ENCODE data around the gene RUFY1. TPM values are rescaled to one million over a fixed set of nuclear protein-coding genes. Genes with fewer than 3 reads are reported as not detected.

RUFY1 gene
- total RNA-seq, 1 experiment from 2014 or later = 34.0 TPM

- TF ChIP-seq, protein P1, sequence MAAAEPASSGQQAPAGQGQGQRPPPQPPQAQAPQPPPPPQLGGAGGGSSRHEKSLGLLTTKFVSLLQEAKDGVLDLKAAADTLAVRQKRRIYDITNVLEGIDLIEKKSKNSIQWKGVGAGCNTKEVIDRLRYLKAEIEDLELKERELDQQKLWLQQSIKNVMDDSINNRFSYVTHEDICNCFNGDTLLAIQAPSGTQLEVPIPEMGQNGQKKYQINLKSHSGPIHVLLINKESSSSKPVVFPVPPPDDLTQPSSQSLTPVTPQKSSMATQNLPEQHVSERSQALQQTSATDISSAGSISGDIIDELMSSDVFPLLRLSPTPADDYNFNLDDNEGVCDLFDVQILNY (CRISPR knock-in tag; IDR thresholded peaks at IDR 0.05) = no peak
- TF ChIP-seq, protein P2, sequence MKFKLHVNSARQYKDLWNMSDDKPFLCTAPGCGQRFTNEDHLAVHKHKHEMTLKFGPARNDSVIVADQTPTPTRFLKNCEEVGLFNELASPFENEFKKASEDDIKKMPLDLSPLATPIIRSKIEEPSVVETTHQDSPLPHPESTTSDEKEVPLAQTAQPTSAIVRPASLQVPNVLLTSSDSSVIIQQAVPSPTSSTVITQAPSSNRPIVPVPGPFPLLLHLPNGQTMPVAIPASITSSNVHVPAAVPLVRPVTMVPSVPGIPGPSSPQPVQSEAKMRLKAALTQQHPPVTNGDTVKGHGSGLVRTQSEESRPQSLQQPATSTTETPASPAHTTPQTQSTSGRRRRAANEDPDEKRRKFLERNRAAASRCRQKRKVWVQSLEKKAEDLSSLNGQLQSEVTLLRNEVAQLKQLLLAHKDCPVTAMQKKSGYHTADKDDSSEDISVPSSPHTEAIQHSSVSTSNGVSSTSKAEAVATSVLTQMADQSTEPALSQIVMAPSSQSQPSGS (CRISPR knock-in tag; IDR thresholded peaks at IDR 0.05; ENCODE audit: borderline replicate concordance, low read depth) = no peak
- TF ChIP-seq ARID4B (CRISPR knock-in tag; IDR thresholded peaks at IDR 0.05; ENCODE audit: borderline replicate concordance) (0 out of 2 replicates have a peak, but pooled peaks have one; percentile 33), MXD4 (CRISPR knock-in tag; IDR thresholded peaks at IDR 0.05; ENCODE audit: borderline replicate concordance) (no peak), GRHL2 (CRISPR knock-in tag; IDR thresholded peaks at IDR 0.05; ENCODE audit: insufficient replicate concordance, severe bottlenecking) (no peak)
- TF ChIP-seq, protein P3, sequence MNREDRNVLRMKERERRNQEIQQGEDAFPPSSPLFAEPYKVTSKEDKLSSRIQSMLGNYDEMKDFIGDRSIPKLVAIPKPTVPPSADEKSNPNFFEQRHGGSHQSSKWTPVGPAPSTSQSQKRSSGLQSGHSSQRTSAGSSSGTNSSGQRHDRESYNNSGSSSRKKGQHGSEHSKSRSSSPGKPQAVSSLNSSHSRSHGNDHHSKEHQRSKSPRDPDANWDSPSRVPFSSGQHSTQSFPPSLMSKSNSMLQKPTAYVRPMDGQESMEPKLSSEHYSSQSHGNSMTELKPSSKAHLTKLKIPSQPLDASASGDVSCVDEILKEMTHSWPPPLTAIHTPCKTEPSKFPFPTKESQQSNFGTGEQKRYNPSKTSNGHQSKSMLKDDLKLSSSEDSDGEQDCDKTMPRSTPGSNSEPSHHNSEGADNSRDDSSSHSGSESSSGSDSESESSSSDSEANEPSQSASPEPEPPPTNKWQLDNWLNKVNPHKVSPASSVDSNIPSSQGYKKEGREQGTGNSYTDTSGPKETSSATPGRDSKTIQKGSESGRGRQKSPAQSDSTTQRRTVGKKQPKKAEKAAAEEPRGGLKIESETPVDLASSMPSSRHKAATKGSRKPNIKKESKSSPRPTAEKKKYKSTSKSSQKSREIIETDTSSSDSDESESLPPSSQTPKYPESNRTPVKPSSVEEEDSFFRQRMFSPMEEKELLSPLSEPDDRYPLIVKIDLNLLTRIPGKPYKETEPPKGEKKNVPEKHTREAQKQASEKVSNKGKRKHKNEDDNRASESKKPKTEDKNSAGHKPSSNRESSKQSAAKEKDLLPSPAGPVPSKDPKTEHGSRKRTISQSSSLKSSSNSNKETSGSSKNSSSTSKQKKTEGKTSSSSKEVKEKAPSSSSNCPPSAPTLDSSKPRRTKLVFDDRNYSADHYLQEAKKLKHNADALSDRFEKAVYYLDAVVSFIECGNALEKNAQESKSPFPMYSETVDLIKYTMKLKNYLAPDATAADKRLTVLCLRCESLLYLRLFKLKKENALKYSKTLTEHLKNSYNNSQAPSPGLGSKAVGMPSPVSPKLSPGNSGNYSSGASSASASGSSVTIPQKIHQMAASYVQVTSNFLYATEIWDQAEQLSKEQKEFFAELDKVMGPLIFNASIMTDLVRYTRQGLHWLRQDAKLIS (CRISPR knock-in tag; IDR thresholded peaks at IDR 0.05; ENCODE audit: borderline replicate concordance) = no peak; the same call in 1 of the 2 replicates
Measured at GRCh38 chr5:179623906-179624741, 73.8 kb downstream of the RUFY1 start (continued).

- peak; percentile 10 for DNase-seq (ENCODE audit: low spot score)
- peak overlapping the region; percentile 96 for H3K4me3 Mint-ChIP-seq
- H3K27me3 Mint-ChIP-seq (ENCODE audit: low read depth) = no peaks in the 10 kb centered on the region
- peaks cover 34% of the 10 kb centered on the region for H3K36me3 Mint-ChIP-seq
- no peaks in the 10 kb centered on the region for H3K9me3 Mint-ChIP-seq
- ChIA-PET CTCF (interaction anchor here (0.5 to 3.4 kb wide), 3 partner anchors 34 to 46 kb away, joined by 3 to 37 read pairs (median 4); no protein-coding TSS in a partner anchor), POLR2A (interaction anchor here (2.2 kb wide), 1 partner anchor 66 kb away, joined by 19 read pairs; no protein-coding TSS in a partner anchor)
- peaks cover 34% of the 10 kb centered on the region for H3K4me1 Mint-ChIP-seq
- H3K27ac Mint-ChIP-seq = peak overlapping the region; percentile 99
- no peak for ATAC-seq
- TF ChIP-seq ZNF423 (CRISPR knock-in tag; IDR thresholded peaks at IDR 0.05) = no peak
- TF ChIP-seq CREM (CRISPR knock-in tag; IDR thresholded peaks at IDR 0.05) = no peak
- TF ChIP-seq, protein P4, sequence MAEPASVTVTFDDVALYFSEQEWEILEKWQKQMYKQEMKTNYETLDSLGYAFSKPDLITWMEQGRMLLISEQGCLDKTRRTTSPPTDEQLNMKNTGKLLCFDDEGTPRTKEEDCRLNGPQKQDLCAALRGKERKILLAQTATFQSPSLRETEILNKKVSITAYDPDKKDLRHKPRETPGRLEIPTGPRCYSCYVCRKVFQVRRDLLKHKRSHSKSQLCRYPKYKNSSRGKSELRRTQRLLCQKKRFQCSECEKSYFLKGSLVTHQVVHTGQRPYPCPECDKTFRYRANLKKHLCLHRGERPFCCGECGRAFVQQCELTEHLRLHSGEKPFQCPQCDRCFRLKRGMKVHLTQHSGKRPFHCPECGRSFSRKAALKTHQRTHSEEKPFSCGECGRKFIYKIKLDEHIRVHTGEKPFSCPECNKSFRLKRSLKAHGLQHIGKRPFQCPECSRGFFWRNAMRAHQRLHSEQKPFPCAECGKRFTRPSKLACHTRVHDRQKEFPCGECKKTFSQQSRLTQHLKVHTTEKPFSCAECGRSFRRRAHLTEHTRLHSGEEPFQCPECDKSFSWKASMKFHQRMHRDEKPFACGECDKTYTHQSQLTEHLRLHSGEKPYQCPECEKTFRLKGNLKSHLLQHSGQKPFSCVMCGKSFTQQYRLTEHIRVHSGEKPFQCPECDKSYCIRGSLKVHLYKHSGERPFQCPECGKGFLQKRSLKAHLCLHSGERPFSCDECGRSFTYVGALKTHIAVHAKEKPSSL (CRISPR knock-in tag; conservative IDR thresholded peaks at IDR 0.05) = no peak
- no peak for TF ChIP-seq FOXP4 (CRISPR knock-in tag; IDR thresholded peaks at IDR 0.05)
- TF ChIP-seq, protein P5, sequence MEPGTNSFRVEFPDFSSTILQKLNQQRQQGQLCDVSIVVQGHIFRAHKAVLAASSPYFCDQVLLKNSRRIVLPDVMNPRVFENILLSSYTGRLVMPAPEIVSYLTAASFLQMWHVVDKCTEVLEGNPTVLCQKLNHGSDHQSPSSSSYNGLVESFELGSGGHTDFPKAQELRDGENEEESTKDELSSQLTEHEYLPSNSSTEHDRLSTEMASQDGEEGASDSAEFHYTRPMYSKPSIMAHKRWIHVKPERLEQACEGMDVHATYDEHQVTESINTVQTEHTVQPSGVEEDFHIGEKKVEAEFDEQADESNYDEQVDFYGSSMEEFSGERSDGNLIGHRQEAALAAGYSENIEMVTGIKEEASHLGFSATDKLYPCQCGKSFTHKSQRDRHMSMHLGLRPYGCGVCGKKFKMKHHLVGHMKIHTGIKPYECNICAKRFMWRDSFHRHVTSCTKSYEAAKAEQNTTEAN (CRISPR knock-in tag; IDR thresholded peaks at IDR 0.05) = no peak
- no peak for TF ChIP-seq ATF3 (CRISPR knock-in tag; conservative IDR thresholded peaks at IDR 0.05)
Measured at GRCh38 chr5:179624841-179625271, 74.5 kb downstream of the RUFY1 start.
